ENCODE measurements around the gene PPME1.

The PPME1 gene

DNA sequence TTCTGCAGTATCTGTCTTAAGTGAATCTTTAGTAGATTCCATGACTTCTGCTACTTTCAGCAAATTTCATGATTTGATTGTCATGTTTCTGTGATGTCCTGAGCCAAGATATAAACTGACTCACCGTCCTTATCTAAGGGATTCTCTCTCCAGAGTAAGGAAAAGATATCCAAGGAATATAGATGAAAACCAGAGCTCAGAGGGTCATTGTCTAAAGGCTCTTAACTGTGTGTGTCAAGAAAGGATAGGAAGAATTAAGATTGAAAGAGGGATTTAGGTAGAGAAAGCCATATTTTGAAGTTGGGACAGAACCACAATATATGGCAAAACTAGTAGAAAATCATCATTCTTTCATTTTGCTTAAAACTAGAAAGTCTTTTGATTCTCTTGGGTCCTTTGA lies 50.7 kb downstream of the PPME1 start:
- no peak overlapping the region for H3K27ac ChIP-seq (ENCODE audit: extremely low read depth, low read depth, low read length)
- H3K4me1 ChIP-seq (ENCODE audit: control insufficient read depth, insufficient read depth, low read length), result no peaks in the 10 kb centered on the region
- CTCF ChIA-PET, result interaction anchor here (0.9 kb wide), 1 partner anchor 412 kb away, joined by 4 read pairs; no protein-coding TSS in a partner anchor
- no peak overlapping the region for H3K4me3 ChIP-seq (ENCODE audit: low read depth, low read length)
- H3K9me3 ChIP-seq (ENCODE audit: control insufficient read depth, insufficient read depth, low read depth, low read length), result no peaks in the 10 kb centered on the region
- POLR2A ChIA-PET, result no interaction called here
- no peak for TF ChIP-seq ZNF501 (tag by site-specific recombination; IDR thresholded peaks at IDR 0.05)
- TF ChIP-seq ZNF341 (tag by site-specific recombination; IDR thresholded peaks at IDR 0.05; ENCODE audit: low read depth), result no peak
- peaks cover 0 to 6% of the 10 kb centered on the region in 2 experiments; a peak in 1 of 3 replicates for H3K36me3 ChIP-seq (ENCODE audit: control insufficient read depth in 2 of 2, insufficient read depth in 1 of 2, low read length in 2 of 2)

DNA sequence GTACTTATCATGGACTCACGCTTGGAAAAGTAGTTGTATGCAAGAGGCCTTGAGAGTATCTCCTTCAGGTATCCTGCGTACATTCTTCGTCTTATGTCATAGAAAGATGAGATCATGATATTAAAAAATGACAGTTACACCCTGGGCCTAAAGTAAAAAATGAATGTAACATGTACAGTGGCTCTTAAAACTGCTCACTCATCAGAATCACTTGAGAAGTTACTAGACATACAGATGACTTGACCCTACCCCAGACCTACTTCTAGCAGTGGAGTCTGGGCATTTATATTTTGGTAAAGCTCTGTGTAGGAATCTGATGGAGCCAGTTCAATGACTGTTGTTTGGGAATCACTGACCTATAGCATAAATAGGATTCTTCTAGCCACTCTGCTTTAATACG lies 54.5 kb downstream of the PPME1 start:
- no peak for TF ChIP-seq ZNF521 (tag by site-specific recombination; IDR thresholded peaks at IDR 0.05)
- TF ChIP-seq, protein P1, sequence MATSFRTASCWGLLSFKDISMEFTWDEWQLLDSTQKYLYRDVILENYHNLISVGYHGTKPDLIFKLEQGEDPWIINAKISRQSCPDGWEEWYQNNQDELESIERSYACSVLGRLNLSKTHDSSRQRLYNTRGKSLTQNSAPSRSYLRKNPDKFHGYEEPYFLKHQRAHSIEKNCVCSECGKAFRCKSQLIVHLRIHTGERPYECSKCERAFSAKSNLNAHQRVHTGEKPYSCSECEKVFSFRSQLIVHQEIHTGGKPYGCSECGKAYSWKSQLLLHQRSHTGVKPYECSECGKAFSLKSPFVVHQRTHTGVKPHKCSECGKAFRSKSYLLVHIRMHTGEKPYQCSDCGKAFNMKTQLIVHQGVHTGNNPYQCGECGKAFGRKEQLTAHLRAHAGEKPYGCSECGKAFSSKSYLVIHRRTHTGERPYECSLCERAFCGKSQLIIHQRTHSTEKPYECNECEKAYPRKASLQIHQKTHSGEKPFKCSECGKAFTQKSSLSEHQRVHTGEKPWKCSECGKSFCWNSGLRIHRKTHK (tag by site-specific recombination; IDR thresholded peaks at IDR 0.05), result no peak
- no peak for TF ChIP-seq ZNF311 (tag by site-specific recombination; IDR thresholded peaks at IDR 0.05; ENCODE audit: borderline replicate concordance)
- no peak for TF ChIP-seq ZNF600 (tag by site-specific recombination; IDR thresholded peaks at IDR 0.05)
- no peak for TF ChIP-seq ZNF677 (tag by site-specific recombination; IDR thresholded peaks at IDR 0.05)
- no peak for TF ChIP-seq ZFP41 (tag by site-specific recombination; IDR thresholded peaks at IDR 0.05; ENCODE audit: borderline replicate concordance)
- TF ChIP-seq ZBTB1 (tag by site-specific recombination; IDR thresholded peaks at IDR 0.05), result no peak
- TF ChIP-seq GLIS2 (tag by site-specific recombination; IDR thresholded peaks at IDR 0.05), result no peak
- no peak for TF ChIP-seq ZNF48 (tag by site-specific recombination; IDR thresholded peaks at IDR 0.05)
- TF ChIP-seq GLIS1 (tag by site-specific recombination; IDR thresholded peaks at IDR 0.05), result no peak
- TF ChIP-seq ZNF529 (tag by site-specific recombination; IDR thresholded peaks at IDR 0.05; ENCODE audit: insufficient replicate concordance), result no peak
- TF ChIP-seq, protein P2, sequence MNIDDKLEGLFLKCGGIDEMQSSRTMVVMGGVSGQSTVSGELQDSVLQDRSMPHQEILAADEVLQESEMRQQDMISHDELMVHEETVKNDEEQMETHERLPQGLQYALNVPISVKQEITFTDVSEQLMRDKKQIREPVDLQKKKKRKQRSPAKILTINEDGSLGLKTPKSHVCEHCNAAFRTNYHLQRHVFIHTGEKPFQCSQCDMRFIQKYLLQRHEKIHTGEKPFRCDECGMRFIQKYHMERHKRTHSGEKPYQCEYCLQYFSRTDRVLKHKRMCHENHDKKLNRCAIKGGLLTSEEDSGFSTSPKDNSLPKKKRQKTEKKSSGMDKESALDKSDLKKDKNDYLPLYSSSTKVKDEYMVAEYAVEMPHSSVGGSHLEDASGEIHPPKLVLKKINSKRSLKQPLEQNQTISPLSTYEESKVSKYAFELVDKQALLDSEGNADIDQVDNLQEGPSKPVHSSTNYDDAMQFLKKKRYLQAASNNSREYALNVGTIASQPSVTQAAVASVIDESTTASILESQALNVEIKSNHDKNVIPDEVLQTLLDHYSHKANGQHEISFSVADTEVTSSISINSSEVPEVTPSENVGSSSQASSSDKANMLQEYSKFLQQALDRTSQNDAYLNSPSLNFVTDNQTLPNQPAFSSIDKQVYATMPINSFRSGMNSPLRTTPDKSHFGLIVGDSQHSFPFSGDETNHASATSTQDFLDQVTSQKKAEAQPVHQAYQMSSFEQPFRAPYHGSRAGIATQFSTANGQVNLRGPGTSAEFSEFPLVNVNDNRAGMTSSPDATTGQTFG (tag by site-specific recombination; IDR thresholded peaks at IDR 0.05; ENCODE audit: borderline replicate concordance), result no peak
- TF ChIP-seq, protein P3, sequence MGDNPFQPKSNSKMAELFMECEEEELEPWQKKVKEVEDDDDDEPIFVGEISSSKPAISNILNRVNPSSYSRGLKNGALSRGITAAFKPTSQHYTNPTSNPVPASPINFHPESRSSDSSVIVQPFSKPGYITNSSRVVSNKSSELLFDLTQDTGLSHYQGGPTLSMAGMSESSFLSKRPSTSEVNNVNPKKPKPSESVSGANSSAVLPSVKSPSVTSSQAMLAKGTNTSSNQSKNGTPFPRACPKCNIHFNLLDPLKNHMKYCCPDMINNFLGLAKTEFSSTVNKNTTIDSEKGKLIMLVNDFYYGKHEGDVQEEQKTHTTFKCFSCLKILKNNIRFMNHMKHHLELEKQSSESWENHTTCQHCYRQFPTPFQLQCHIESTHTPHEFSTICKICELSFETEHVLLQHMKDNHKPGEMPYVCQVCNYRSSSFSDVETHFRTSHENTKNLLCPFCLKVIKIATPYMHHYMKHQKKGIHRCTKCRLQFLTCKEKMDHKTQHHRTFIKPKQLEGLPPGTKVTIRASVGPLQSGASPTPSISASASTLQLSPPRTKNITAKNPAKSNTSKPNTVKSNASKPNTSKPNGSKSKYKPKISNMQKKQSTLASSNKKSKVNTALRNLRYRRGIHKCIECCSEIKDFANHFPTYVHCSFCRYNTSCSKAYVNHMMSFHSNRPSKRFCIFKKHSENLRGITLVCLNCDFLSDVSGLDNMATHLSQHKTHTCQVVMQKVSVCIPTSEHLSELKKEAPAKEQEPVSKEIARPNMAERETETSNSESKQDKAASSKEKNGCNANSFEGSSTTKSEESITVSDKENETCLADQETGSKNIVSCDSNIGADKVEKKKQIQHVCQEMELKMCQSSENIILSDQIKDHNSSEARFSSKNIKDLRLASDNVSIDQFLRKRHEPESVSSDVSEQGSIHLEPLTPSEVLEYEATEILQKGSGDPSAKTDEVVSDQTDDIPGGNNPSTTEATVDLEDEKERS (tag by site-specific recombination; IDR thresholded peaks at IDR 0.05), result no peak
- TF ChIP-seq ZNF707 (tag by site-specific recombination; IDR thresholded peaks at IDR 0.05), result no peak
- TF ChIP-seq, protein P4, sequence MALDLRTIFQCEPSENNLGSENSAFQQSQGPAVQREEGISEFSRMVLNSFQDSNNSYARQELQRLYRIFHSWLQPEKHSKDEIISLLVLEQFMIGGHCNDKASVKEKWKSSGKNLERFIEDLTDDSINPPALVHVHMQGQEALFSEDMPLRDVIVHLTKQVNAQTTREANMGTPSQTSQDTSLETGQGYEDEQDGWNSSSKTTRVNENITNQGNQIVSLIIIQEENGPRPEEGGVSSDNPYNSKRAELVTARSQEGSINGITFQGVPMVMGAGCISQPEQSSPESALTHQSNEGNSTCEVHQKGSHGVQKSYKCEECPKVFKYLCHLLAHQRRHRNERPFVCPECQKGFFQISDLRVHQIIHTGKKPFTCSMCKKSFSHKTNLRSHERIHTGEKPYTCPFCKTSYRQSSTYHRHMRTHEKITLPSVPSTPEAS (tag by site-specific recombination; IDR thresholded peaks at IDR 0.05), result no peak
- ChIA-PET CTCF (no interaction called here), POLR2A (no interaction called here)
- no peaks in the 10 kb centered on the region for H3K9me3 ChIP-seq (ENCODE audit: control insufficient read depth, insufficient read depth, low read depth, low read length)
- H3K27ac ChIP-seq (ENCODE audit: extremely low read depth, low read depth, low read length), result no peak overlapping the region
- no peak overlapping the region for H3K4me3 ChIP-seq (ENCODE audit: low read depth, low read length)
- no peaks in the 10 kb centered on the region for H3K4me1 ChIP-seq (ENCODE audit: control insufficient read depth, insufficient read depth, low read length)
- H3K36me3 ChIP-seq (ENCODE audit: control insufficient read depth in 2 of 2, insufficient read depth in 1 of 2, low read length in 2 of 2), result peaks cover 0 to 13% of the 10 kb centered on the region in 2 experiments; a peak in 1 of 3 replicates
